Measurements from ENCODE around the gene GLI2.

- TF ChIP-seq POLR2AphosphoS5 (IDR thresholded peaks at IDR 0.05; ENCODE audit: low read depth, low read length) (no peak), CTCF (IDR thresholded peaks at IDR 0.05) (no peak), REST (IDR thresholded peaks at IDR 0.05; ENCODE audit: insufficient read depth in 1 of 2, low read depth in 2 of 2, low read length in 1 of 2) (no peak)
Measured at GRCh38 chr2:120722246-120722567, 13.5 kb upstream of the GLI2 start.
